ENCODE measurements around the gene CST6.
"Not testable (repeated sequence)": the region's sequence is repeated elsewhere in the genome, so short reads cannot be mapped to it uniquely, and the experiment has no call there.

The CST6 gene

GRCh38 chr11:66015936-66016792 is 4.4 kb downstream of the CST6 start:
- DNase-seq = no peak

GRCh38 chr11:66016793-66017177 is 5.0 kb downstream of the CST6 start:
- no peak for DNase-seq

GRCh38 chr11:66017321-66017720 is 5.5 kb downstream of the CST6 start:
- no peak for DNase-seq

GRCh38 chr11:66020212-66020611 is 8.4 kb downstream of the CST6 start:
- DNase-seq = no peak

GRCh38 chr11:66020618-66021357 is 9.0 kb downstream of the CST6 start:
- no peak for DNase-seq

GRCh38 chr11:66022401-66023185 is 10.8 kb downstream of the CST6 start:
- DNase-seq = peak; percentile 24 to 46

GRCh38 chr11:66023186-66023440 is 11.3 kb downstream of the CST6 start:
- not testable (repeated sequence) for DNase-seq

- DNase-seq = no peak
These were observed 14.3 kb downstream of the CST6 start, which contains the start of gene CATSPER1 for GRCh38 chr11:66026017-66026529. Gene CATSPER1, minus strand, starts transcription at chr11:66026479. Its CDS starts 100 bp downstream, at chr11:66026379.

GRCh38 chr11:66032957-66033735 is 21.3 kb downstream of the CST6 start:
- no peak for DNase-seq

GRCh38 chr11:66035653-66036333 is 24.0 kb downstream of the CST6 start:
- DNase-seq = no peak

- DNase-seq = no peak
These were observed 24.5 kb downstream of the CST6 start for GRCh38 chr11:66036334-66036710.

- no peak for DNase-seq
These were observed 25.5 kb downstream of the CST6 start for GRCh38 chr11:66037327-66037726.

- no peak for DNase-seq
These were observed 28.0 kb downstream of the CST6 start for GRCh38 chr11:66039765-66040164.

- DNase-seq = no peak
These were observed 30.6 kb downstream of the CST6 start for GRCh38 chr11:66042227-66042995.

- no peak for DNase-seq
These were observed 31.4 kb downstream of the CST6 start for GRCh38 chr11:66042996-66043906.

- DNase-seq = no peak
These were observed 32.9 kb downstream of the CST6 start for GRCh38 chr11:66044757-66045156.

- peak in 1 of 2 experiments; percentile 67 for DNase-seq
These were observed 33.4 kb downstream of the CST6 start for GRCh38 chr11:66045177-66045639.

GRCh38 chr11:66046901-66047300 is 35.1 kb downstream of the CST6 start:
- no peak for DNase-seq

- DNase-seq = no peak
These were observed 35.9 kb downstream of the CST6 start for GRCh38 chr11:66047541-66048365.
